K562 (cell line): ENCODE measurements around the gene SHANK3. TPM values are rescaled to one million over a fixed set of nuclear protein-coding genes. Genes with fewer than 3 reads are reported as not detected.

Experiments
- ATAC-seq: fragments of 200-7000 bp; cut with Tn5 transposase; 3 replicates; pipeline ENCODE4 v1.9.1; 2020; ENCODE audit warnings: moderate library complexity
- BruUV-seq: library from RNA; stranded (reverse); fragments of 400-500 nt; replicated peaks from 2 replicates; lab custom pipeline; 2021; lab: Mats Ljungman, UMichigan
- CTCF ChIA-PET: fragments of 300-600 bp; formaldehyde crosslinking; extraction: SDS; loops from one replicate; lab custom pipeline; 2021; ENCODE audit warnings: low intra/inter-chr PET ratio; lab: Yijun Ruan, JAX
- POLR2A ChIA-PET: fragments of 300-600, 350-650 bp; sonication (Branson Sonifier 250); formaldehyde crosslinking; extraction: SDS; loops from one replicate; lab custom pipeline; 2021; ENCODE audit warnings: antibody characterized with exemption, inconsistent platforms; lab: Yijun Ruan, JAX
- DNase-seq, 4 experiments: peaks; one replicate each; pipeline versions ENCODE4 v3.0.0 to v3.0.0-alpha.2; 2011 to 2018; ENCODE audit warnings: low spot score in 3 of 4, mixed read lengths in 3 of 4; ENCODE audit errors: extremely low read depth in 1 of 4
- FAIRE-seq: peaks from 2 replicates; lab custom pipeline; 2011; peaks lifted over from hg19 to GRCh38; lab: Jason Lieb, UNC
- H2AFZ ChIP-seq: 2 replicates; pipeline ENCODE4 v1.6.0; 2011; ENCODE audit warnings: low read depth, low read length, control low read depth, inconsistent platforms
- H3K27ac ChIP-seq: fragments of 200-600 bp; 3 replicates; pipeline ENCODE4 v1.8.0; 2011; ENCODE audit warnings: low read depth, mild to moderate bottlenecking, control low read depth, inconsistent platforms, low read length, moderate library complexity, mixed read lengths; ENCODE audit errors: extremely low read depth
- H3K27me3 ChIP-seq, 2 experiments: fragments of 300-600 bp in 1 of 2; 2 replicates in 1 of 2; 3 replicates in 1 of 2; pipeline versions ENCODE4 v1.6.0 to v1.8.0; 2011; ENCODE audit warnings: inconsistent platforms in 2 of 2, low read length in 2 of 2, mild to moderate bottlenecking in 1 of 2, mixed read lengths in 1 of 2, moderate library complexity in 1 of 2; ENCODE audit not compliant: control insufficient read depth in 2 of 2, insufficient read depth in 2 of 2
- H3K36me3 ChIP-seq: fragments of 300-600 bp; 3 replicates; pipeline ENCODE4 v1.8.0; 2011; ENCODE audit warnings: mild to moderate bottlenecking, low read length, inconsistent platforms; ENCODE audit not compliant: control insufficient read depth, insufficient read depth
- H3K4me1 ChIP-seq, 2 experiments: fragments of 200-600 bp in 1 of 2; replicated peaks in 1 of 2; 2 replicates in 1 of 2; 3 replicates in 1 of 2; pipeline versions ENCODE4 v1.5.1 to v1.8.0; 2011; ENCODE audit warnings: inconsistent platforms in 2 of 2, low read length in 2 of 2, mild to moderate bottlenecking in 1 of 2, mixed read lengths in 1 of 2, moderate library complexity in 1 of 2; ENCODE audit not compliant: control insufficient read depth in 2 of 2, insufficient read depth in 2 of 2
- H3K4me2 ChIP-seq: 2 replicates; pipeline ENCODE4 v1.6.1; 2011; ENCODE audit warnings: low read length, control low read depth, inconsistent platforms, mixed read lengths; ENCODE audit not compliant: insufficient read depth
- H3K4me3 ChIP-seq: fragments of 200-600 bp; sonication (generic), shearing (Covaris generic); 2 replicates; pipeline ENCODE4 v1.5.1; 2016; ENCODE audit warnings: control low read depth, inconsistent platforms
- H3K79me2 ChIP-seq: fragments of 200-600 bp; 3 replicates; pipeline ENCODE4 v1.8.0; 2011; ENCODE audit warnings: low read length, inconsistent platforms; ENCODE audit not compliant: control insufficient read depth, insufficient read depth
- H3K9ac ChIP-seq, 2 experiments: 2 replicates each; pipeline versions ENCODE4 v1.6.0 to v1.6.1; 2011; ENCODE audit warnings: low read depth in 2 of 2, low read length in 2 of 2, control low read depth in 1 of 2, inconsistent platforms in 1 of 2, mild to moderate bottlenecking in 1 of 2, mixed read lengths in 1 of 2; ENCODE audit not compliant: insufficient read depth in 1 of 2
- H3K9me1 ChIP-seq: one replicate; pipeline ENCODE4 v1.6.0; 2011; ENCODE audit warnings: inconsistent platforms, mild to moderate bottlenecking, low read length, moderate library complexity; ENCODE audit not compliant: control insufficient read depth, insufficient read depth
- H3K9me3 ChIP-seq: replicated peaks from 2 replicates; pipeline ENCODE4 v1.5.1; 2011; ENCODE audit warnings: low read depth, low read length, inconsistent platforms; ENCODE audit not compliant: control insufficient read depth, insufficient read depth
- H4K20me1 ChIP-seq: replicated peaks from 2 replicates; pipeline ENCODE4 v1.6.1; 2011; ENCODE audit warnings: low read length, inconsistent platforms, mixed read lengths; ENCODE audit not compliant: control insufficient read depth, insufficient read depth
- CHCHD3 ChIP-seq: fragments of 250-450 bp; sonication (Bioruptor Pico); IDR thresholded peaks from 2 replicates; pipeline ENCODE4 v2.1.2; 2022; ENCODE audit warnings: mild to moderate bottlenecking
- NCOA4 ChIP-seq: fragments of 450-650 bp; IDR thresholded peaks from 2 replicates; pipeline ENCODE4 v1.6.1; 2018; ENCODE audit warnings: mild to moderate bottlenecking; ENCODE audit not compliant: partially characterized antibody
- NR2C2 ChIP-seq, 2 experiments: fragments of 200-800 bp in 1 of 2; sonication (Bioruptor generic) in 1 of 2; sonication (generic) in 1 of 2; formaldehyde crosslinking in 1 of 2; IDR thresholded peaks; 2 replicates each; pipeline versions ENCODE4 v1.6.1 to v1.8.0; 2016 to 2022; ENCODE audit warnings: mild to moderate bottlenecking in 1 of 2, missing compliant biosample characterization in 1 of 2, missing genetic modification characterization in 1 of 2, missing genetic modification reagents in 1 of 2
- PHF21A ChIP-seq: fragments of 450-650 bp; IDR thresholded peaks from 2 replicates; pipeline ENCODE4 v1.6.1; 2017; ENCODE audit warnings: low read depth, borderline replicate concordance
- POLR2B ChIP-seq: fragments of 450-650 bp; IDR thresholded peaks from 2 replicates; pipeline ENCODE4 v1.6.1; 2018; ENCODE audit warnings: low read depth; ENCODE audit not compliant: partially characterized antibody
- POLR3A ChIP-seq: IDR thresholded peaks from 2 replicates; pipeline ENCODE4 v1.6.1; 2011; ENCODE audit warnings: borderline replicate concordance, mild to moderate bottlenecking, moderate library complexity; ENCODE audit not compliant: insufficient read length, insufficient read depth; ENCODE audit errors: extremely low read depth
- PTRF ChIP-seq: fragments of 450-650 bp; IDR thresholded peaks from 2 replicates; pipeline ENCODE4 v1.6.1; 2016; ENCODE audit warnings: mild to moderate bottlenecking, missing genetic modification characterization, missing compliant biosample characterization
- SMAD1 ChIP-seq: fragments of 150-350 bp; IDR thresholded peaks from 2 replicates; pipeline ENCODE4 v1.6.1; 2014; ENCODE audit warnings: low read length, low read depth; ENCODE audit not compliant: partially characterized antibody
- SP2 ChIP-seq: IDR thresholded peaks from 2 replicates; pipeline ENCODE4 v1.6.1; 2011; ENCODE audit warnings: mild to moderate bottlenecking, low read depth, low read length, moderate library complexity; ENCODE audit not compliant: poor library complexity, severe bottlenecking; ENCODE audit errors: extremely low read depth
- SPI1 ChIP-seq: IDR thresholded peaks from 2 replicates; pipeline ENCODE4 v1.6.1; 2011; ENCODE audit warnings: low read depth, low read length, control low read depth, borderline replicate concordance
- STAT5A ChIP-seq: IDR thresholded peaks from 2 replicates; pipeline ENCODE4 v1.6.1; 2012; ENCODE audit warnings: low read length, inconsistent platforms, borderline replicate concordance
- ZKSCAN3 ChIP-seq: fragments of 250-450 bp; sonication (Bioruptor Pico); IDR thresholded peaks from 2 replicates; pipeline ENCODE4 v1.4.0; 2020
- ZNF184 ChIP-seq: sonication (generic); formaldehyde crosslinking; IDR thresholded peaks from 2 replicates; pipeline ENCODE4 v1.5.0; 2020; ENCODE audit warnings: missing genetic modification reagents
- ZNF764 ChIP-seq: fragments of 250-450 bp; sonication (Bioruptor Pico); IDR thresholded peaks from 2 replicates; pipeline ENCODE4 v1.4.0; 2020; ENCODE audit warnings: low read depth, mild to moderate bottlenecking, moderate library complexity
- WGBS: fragments of 100-300 bp; shearing (Covaris generic); methylation state at CpG from one replicate; pipeline ENCODE4 v1.1.6; 2016; ENCODE audit warnings: low coverage, mixed read lengths; ENCODE audit not compliant: insufficient coverage; ENCODE audit errors: missing lambda C conversion rate; 5-methylcytosine and 5-hydroxymethylcytosine counted together
- in situ Hi-C: fragments of 300-500 bp; cut with MboI; formaldehyde crosslinking; loops from 4 replicates; pipeline ENCODE4 v1.15.0; 2018; ENCODE audit warnings: inconsistent platforms, mixed read lengths
- intact Hi-C: fragments of 100-400 bp; cut with micrococcal nuclease; formaldehyde crosslinking; loops from 2 replicates; pipeline ENCODE4 v1.14.2; 2022
- polyA plus RNA-seq, 8 experiments: library from polyadenylated mRNA; depleted of rRNA in 4 of 8; stranded (reverse) in 5 of 8; unstranded in 3 of 8; fragments of >200 nt; fragmentation: Nextera tagmentation in 2 of 8; fragmentation: Illumina TruSeq in 1 of 8; extraction: Ambion mirVana in 2 of 8; extraction: Trizol in 1 of 8; gene quantifications; 2 replicates each; pipeline versions ENCODE4 v1.2.1 to v1.2.3, GENCODE V29; 2011 to 2014; ENCODE audit warnings: inconsistent platforms in 1 of 8, missing spikeins in 1 of 8
- total RNA-seq, 7 experiments: library from RNA; depleted of rRNA in 6 of 7; stranded (reverse); fragments of >200 nt in 6 of 7; fragmentation: Illumina TruSeq in 2 of 7; extraction: Trizol in 2 of 7; gene quantifications; 2 replicates each; pipeline versions ENCODE4 v1.2.1 to v1.2.3, GENCODE V29; 2011 to 2021; ENCODE audit warnings: low replicate concordance in 1 of 7
- TF ChIP-seq, protein P1 (sequence below): IDR thresholded peaks from 2 replicates; pipeline ENCODE4 v1.6.1; 2016; ENCODE audit warnings: missing genetic modification characterization, missing compliant biosample characterization
- TF ChIP-seq, protein P2 (sequence below): sonication (generic); formaldehyde crosslinking; IDR thresholded peaks from 2 replicates; pipeline ENCODE4 v1.4.0; 2020; ENCODE audit warnings: mild to moderate bottlenecking, missing genetic modification reagents
- TF ChIP-seq, protein P3 (sequence below): fragments of 250-450 bp; sonication (Bioruptor Pico); IDR thresholded peaks from 2 replicates; pipeline ENCODE4 v1.4.0; 2020; ENCODE audit warnings: mild to moderate bottlenecking

SHANK3 gene
- total and polyA plus RNA-seq, 9 of the 15 experiments (the other 6 are each of a cell fraction or from before 2014, with no cell fraction given): 0.01 to 0.07 (median 0.03) TPM; not detected in 6

DNA sequence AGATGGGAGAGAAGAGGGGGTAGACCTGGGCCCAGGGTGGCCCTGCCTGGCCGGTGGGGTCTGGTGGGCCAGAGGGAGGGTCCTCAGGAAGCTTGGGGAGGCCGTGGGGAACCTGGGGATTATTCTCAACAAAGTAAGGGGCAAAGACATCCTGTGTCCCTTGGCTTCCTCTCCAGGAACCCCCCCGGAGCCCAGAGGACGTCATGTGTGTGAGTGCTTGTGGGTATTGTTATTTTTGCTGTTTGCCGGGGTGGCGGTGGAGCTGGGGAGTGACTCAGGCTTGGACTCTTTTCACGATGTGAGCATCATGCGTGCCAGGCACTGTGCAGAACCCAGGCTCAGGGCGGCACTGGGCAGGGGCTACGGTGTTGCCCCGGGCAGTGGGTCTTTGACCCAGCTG, 982 bp upstream of the SHANK3 start (continued):
- TF ChIP-seq, protein P1, sequence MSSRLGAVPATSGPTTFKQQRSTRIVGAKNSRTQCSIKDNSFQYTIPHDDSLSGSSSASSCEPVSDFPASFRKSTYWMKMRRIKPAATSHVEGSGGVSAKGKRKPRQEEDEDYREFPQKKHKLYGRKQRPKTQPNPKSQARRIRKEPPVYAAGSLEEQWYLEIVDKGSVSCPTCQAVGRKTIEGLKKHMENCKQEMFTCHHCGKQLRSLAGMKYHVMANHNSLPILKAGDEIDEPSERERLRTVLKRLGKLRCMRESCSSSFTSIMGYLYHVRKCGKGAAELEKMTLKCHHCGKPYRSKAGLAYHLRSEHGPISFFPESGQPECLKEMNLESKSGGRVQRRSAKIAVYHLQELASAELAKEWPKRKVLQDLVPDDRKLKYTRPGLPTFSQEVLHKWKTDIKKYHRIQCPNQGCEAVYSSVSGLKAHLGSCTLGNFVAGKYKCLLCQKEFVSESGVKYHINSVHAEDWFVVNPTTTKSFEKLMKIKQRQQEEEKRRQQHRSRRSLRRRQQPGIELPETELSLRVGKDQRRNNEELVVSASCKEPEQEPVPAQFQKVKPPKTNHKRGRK (tag): no peak
- no peak for TF ChIP-seq CHCHD3 (CRISPR knock-in tag)
- TF ChIP-seq, protein P2, sequence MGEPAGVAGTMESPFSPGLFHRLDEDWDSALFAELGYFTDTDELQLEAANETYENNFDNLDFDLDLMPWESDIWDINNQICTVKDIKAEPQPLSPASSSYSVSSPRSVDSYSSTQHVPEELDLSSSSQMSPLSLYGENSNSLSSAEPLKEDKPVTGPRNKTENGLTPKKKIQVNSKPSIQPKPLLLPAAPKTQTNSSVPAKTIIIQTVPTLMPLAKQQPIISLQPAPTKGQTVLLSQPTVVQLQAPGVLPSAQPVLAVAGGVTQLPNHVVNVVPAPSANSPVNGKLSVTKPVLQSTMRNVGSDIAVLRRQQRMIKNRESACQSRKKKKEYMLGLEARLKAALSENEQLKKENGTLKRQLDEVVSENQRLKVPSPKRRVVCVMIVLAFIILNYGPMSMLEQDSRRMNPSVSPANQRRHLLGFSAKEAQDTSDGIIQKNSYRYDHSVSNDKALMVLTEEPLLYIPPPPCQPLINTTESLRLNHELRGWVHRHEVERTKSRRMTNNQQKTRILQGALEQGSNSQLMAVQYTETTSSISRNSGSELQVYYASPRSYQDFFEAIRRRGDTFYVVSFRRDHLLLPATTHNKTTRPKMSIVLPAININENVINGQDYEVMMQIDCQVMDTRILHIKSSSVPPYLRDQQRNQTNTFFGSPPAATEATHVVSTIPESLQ (CRISPR knock-in tag): no peak

DNA sequence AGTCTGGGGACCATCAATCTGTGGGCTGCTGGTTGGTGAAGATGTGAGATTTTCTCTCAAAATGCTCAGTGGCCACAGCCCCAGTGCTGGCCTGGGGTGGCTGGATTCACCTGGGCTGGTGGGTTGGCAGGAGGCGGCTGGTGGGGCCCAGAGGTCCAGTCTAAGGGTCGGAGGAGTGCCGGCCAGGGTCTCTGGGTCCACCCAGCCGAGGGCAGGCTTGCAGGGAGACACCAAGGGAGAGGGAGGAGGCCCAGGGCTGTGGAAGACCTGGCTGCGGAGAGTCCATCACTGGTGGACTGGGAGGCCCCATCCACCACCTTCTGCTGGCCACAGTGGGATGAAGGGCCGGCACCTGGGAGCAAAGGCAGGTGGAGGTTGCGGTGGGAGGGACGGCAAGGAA, 582 bp upstream of the SHANK3 start:
- DNase-seq: peak in 1 of 4 experiments; percentile 3
- POLR2A ChIA-PET: interaction anchor here (0.6 kb wide), 1 partner anchor 661 kb away, joined by 3 read pairs; no protein-coding TSS in a partner anchor
- peaks cover 4 to 27% of the 10 kb centered on the region in 2 experiments; a peak in 4 of 5 replicates for H3K27me3 ChIP-seq
- ATAC-seq: no peak
- H3K79me2 ChIP-seq: no peaks in the 10 kb centered on the region
- in situ Hi-C loops: no loop called here
- H3K9ac ChIP-seq: no peak overlapping the region
- H4K20me1 ChIP-seq: no peaks in the 10 kb centered on the region
- no peak overlapping the region for H3K27ac ChIP-seq
- H3K4me1 ChIP-seq: peaks cover 0 to 21% of the 10 kb centered on the region in 2 experiments; a peak in 1 of 5 replicates
- BruUV-seq: no TSS peak
- no peaks in the 10 kb centered on the region for H3K9me3 ChIP-seq
- no peak overlapping the region for H2AFZ ChIP-seq
- no peak overlapping the region for H3K4me2 ChIP-seq
- no peak overlapping the region for H3K4me3 ChIP-seq
- WGBS: 6% methylated on average over 7 of the region's 8 CpGs
- CTCF ChIA-PET: no interaction called here
- no peaks in the 10 kb centered on the region for H3K36me3 ChIP-seq
- intact Hi-C loops: no loop called here
- FAIRE-seq: no peak
- H3K9me1 ChIP-seq: no peaks in the 10 kb centered on the region
- TF ChIP-seq NCOA4: no peak
- no peak for TF ChIP-seq ZNF764 (CRISPR knock-in tag)
- TF ChIP-seq, protein P3, sequence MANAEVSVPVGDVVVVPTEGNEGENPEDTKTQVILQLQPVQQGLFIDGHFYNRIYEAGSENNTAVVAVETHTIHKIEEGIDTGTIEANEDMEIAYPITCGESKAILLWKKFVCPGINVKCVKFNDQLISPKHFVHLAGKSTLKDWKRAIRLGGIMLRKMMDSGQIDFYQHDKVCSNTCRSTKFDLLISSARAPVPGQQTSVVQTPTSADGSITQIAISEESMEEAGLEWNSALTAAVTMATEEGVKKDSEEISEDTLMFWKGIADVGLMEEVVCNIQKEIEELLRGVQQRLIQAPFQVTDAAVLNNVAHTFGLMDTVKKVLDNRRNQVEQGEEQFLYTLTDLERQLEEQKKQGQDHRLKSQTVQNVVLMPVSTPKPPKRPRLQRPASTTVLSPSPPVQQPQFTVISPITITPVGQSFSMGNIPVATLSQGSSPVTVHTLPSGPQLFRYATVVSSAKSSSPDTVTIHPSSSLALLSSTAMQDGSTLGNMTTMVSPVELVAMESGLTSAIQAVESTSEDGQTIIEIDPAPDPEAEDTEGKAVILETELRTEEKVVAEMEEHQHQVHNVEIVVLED (CRISPR knock-in tag): no peak
- TF ChIP-seq SP2: no peak
- no peak for TF ChIP-seq PHF21A
- TF ChIP-seq NR2C2 (CRISPR knock-in tag; IDR thresholded peaks at IDR 0.05): no peak
- no peak for TF ChIP-seq NR2C2 (tag; IDR thresholded peaks at IDR 0.05)
- no peak for TF ChIP-seq ZNF184 (CRISPR knock-in tag)
- no peak for TF ChIP-seq SMAD1
- no peak for TF ChIP-seq ZKSCAN3 (CRISPR knock-in tag)
- no peak for TF ChIP-seq POLR3A
- TF ChIP-seq SPI1: no peak
- TF ChIP-seq PTRF: no peak
- TF ChIP-seq POLR2B: no peak
- TF ChIP-seq STAT5A: no peak
